GM21786 (cell line): ENCODE results near the gene NOD1.
"Not testable (repeated sequence)": the region's sequence is repeated elsewhere in the genome, so short reads cannot be mapped to it uniquely, and the experiment has no call there.

ENCODE experiments used
- ATAC-seq: cut with Tn5 transposase; IDR thresholded peaks from one replicate; pipeline ENCODE4 v1.9.1; 2021; ENCODE audit not compliant: unreplicated experiment

Gene NOD1

GRCh38 chr7:30505174-30505697 lies 26.7 kb upstream of the NOD1 start:
- no peak for ATAC-seq

DNA sequence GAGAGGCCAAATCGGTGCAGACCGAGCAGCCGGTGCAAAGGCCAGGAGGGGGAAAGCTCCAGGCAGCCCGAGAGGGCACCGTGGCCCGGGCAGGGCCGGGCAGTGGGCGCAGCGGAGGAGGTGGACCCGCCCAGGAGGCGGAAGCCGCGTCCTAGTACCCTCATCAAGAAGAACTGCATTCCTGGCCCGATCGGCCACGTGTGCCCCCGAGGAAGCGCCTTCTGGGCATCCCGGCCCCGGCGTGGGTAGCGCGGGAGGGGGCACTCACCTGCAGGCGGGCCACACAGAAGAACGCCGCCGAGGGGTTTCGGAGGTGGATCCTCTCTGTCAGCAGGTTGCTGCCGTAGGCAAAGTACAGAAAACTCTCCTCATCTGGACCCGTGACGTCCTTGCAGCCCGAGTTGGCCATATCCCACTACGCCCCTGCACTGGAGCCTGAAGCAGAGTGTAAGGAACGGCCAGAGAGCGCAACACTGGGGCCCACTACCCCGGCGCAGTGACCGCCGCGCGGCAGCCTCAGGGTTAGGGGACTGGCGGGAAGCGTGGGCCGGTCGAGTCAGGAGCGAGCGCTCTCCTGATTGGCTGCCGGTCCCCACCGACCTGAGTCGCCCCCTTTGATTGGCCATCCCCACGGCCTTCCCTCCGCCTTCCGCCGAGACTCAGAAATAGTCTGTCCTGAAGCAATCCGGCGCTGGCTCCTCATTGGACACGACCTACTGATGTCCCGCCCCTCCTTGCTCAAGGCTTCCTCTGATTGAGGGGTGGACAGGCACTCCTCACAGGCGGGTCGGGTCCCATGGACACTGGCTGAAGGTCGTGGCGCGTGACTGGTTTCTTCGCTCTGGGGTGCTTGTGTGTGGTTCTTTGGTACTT lies 26.0 kb upstream of the NOD1 start, which contains the start of gene GGCT:
Gene GGCT, minus strand, starts transcription at position 529 of the 873 bp plus-strand sequence. Its CDS starts 120 bp downstream, at position 409.
- peak; percentile 99 for ATAC-seq

DNA sequence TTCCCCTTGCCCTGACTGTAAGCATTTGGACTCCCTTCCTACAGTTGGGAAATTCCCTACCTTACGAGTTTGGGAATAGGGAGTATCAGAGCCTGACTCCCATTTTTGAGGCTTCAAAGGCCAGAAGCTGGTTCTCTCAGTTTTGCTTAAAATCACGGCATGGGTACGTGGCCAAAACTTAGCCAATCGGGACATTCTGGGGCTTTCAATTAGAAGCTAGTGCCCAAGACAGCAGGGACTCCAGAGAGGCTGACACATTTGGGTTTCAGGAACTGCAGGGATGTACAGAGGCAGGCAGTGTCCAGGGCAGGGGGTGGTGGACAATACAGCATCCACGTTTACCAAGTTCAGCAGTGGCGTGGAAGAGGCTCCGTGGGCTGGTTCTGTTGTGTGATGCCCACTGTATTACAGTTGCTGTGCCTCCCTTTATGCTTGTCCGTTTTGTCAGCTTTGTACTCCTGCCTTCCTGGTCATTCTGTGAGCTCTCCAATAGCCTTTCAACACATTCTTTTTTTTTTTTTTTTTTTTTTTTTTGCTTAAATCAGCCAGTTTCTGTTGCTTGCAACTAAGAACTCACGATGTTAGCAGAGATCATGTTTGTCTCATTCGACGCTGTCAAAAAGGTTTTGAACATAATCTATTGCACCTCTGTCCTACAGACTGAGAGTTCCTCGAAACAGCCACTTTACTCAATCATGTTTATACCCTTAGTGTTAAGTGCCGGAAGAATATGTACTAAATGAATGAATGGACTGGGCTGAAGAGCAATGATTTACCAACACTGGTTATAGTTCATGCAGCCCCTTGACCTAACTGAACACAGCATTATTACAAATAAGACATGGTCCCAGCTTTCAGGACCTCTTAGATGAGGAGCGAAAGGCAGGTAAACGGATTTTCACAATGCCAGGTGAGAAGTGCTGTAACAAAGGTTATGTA lies 25.0 kb upstream of the NOD1 start:
- ATAC-seq: no peak

DNA sequence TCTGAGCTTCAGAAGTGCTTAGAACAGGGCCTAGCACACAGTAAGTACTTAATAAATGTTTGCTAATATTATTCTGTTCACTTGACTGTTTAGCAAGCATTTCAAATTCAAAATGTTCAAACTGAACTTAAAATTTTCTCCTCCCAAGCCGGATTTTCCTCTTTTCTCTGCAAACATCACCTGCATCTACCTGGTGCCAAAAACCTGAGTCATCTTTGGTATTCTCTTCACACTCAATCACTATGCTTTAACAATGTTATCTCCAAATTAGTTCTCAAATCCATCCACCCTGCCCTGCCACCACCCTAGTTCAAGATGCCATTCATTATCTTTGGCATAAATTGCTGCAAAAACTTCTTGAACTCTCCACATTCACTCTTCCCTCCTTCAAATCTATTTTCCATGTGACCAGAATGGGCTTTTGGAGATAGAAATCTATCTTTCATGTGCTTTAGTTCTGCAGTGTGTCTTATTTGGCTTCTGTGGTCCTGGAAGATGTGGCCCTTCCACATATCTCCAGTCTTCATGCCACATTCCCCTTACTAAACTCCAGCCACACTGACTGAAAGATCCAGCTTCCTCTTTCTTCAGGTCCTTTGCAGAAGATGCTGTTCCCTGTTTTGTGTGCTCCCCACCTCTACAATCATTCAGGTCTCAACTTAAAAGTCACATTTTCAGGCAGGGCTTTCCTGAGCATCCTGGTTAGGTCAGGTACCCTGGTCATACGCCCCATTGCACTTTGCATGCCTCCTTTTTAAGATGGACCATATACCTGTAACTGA lies 24.1 kb upstream of the NOD1 start:
- no peak for ATAC-seq

DNA sequence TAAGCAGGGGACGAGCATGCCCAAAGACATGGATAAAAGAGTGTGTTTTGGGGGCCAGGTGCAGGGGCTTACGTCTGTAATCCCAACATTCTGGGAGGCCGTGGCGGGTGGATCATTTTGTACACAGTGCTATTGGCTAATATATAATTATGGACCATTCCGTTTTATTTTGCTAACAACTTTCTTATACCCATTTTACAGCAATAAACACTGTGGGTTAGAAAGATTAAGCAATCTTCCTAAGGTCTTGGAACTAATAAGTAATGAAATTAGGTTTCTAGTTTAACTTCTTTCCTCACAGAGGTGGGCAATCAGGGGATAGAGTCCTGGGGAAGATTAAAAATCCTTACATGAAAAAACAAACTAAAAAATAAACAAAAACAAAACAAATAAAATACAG lies 22.7 kb upstream of the NOD1 start:
- ATAC-seq: no peak

- no peak for ATAC-seq
Observed at GRCh38 chr7:30493228-30493627, 14.6 kb upstream of the NOD1 start.

- ATAC-seq: no peak
Observed at GRCh38 chr7:30491417-30491816, 12.8 kb upstream of the NOD1 start.

DNA sequence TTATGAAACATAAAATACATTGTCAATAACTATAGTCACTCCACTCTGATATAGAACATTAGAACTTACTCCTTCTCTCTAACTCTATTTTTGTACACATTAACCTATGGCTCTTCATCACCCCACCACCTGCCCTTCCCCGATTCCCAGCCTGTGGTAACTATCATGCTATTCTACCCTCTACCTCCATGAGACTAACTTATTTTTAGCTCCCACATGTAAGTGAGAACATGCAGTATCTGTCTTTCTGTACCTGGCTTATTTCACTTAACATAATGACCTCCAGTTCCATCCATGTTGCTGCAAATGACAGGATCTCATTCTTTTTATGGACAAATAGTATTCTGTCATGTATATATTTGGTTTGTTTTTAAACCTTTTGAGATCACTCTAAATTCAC lies 8.8 kb upstream of the NOD1 start:
- ATAC-seq: no peak

DNA sequence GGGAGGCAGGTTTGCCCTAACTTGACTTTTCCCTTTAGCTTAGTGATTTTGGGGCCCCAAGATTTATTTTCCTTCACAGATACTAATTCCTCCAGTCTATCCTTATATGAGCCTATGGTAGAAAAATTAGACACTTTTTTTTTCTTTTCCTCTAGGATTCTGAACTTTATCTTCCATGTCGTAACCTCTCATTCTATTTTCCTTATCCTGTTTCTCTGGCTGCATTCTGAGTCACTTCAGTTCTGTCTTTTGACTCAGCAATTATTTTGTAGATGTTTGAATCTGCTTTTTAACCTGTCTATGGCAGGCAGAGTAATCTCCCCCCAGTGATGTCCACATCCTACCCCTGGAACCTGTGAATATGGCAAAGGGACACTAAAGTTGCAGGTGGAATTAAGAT lies 7.1 kb upstream of the NOD1 start:
- no peak for ATAC-seq

DNA sequence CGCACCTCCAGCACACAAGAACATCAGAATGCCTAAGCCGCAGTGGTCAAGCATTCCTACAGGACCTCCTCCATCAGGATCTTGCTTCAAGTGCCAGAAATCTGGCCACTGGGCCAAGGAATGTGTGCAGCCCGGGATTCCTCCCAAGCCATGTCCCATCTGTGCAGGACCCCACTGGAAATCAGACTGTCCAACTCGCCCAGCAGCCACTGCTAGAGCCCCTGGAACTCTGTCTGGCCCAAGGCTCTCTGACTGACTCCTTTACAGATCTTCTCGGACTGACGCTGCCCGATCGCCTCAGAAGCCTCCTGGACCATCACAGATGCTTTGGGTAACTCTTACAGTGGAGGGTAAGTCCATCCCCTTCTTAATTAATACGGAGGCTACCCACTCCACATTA lies 2.8 kb upstream of the NOD1 start:
- ATAC-seq: not testable (repeated sequence)

- ATAC-seq: no peak
Observed at GRCh38 chr7:30479202-30480120, 877 bp upstream of the NOD1 start.

DNA sequence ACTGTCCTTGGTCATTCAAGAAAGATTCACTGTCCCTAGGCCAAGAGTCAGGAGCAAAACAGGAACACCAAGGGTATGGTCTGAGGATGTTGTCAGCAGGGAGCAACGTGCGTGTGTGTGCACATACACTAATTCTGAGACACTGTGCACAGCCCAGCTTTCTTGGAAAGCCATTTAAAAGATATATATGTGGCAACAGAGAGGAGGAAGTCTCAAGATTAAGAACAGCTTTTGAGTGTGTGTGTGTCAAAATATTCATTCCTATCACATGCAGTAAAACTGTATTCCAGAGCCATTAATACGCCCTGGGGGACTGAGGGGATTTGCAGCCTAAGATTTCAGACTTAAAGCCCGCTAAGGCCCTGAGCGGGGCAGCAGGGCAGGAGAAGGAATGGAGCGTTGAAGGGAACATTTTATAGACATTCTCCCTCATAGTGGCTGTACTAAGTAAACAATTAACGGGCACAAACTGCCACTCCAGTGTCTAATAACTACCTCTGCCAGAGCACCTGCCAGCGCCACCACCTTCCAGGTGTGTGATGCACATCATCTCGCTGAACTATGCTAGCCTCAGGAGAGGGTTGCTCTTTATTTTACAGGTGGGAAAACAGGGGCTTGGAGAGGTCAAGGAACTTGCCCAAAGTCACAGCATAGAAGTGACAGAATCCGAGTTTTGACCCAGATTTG lies 2.0 kb downstream of the NOD1 start:
- ATAC-seq: no peak

GRCh38 chr7:30475580-30475979 lies 3.0 kb downstream of the NOD1 start:
- no peak for ATAC-seq

GRCh38 chr7:30474893-30475292 lies 3.7 kb downstream of the NOD1 start:
- no peak for ATAC-seq

DNA sequence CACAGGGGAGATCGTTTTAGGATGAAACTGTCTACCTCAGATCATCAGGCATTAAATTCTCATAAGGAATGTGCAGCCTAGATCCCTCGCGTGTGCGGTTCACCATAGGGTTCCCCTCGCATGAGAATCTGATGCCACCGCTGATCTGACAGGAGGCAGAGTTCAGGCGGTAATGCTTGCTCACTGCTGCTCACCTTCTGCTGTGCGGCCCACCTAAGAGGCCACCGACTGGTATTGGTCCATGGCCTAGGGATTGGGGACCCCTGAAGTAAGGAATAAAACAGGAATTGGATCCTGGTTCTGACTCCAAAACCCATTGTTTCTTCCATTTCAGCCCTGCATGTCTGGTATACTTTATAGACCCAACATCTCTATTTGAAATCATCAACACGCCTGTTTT lies 4.1 kb downstream of the NOD1 start:
- no peak for ATAC-seq

GRCh38 chr7:30473903-30474302 lies 4.7 kb downstream of the NOD1 start:
- no peak for ATAC-seq

DNA sequence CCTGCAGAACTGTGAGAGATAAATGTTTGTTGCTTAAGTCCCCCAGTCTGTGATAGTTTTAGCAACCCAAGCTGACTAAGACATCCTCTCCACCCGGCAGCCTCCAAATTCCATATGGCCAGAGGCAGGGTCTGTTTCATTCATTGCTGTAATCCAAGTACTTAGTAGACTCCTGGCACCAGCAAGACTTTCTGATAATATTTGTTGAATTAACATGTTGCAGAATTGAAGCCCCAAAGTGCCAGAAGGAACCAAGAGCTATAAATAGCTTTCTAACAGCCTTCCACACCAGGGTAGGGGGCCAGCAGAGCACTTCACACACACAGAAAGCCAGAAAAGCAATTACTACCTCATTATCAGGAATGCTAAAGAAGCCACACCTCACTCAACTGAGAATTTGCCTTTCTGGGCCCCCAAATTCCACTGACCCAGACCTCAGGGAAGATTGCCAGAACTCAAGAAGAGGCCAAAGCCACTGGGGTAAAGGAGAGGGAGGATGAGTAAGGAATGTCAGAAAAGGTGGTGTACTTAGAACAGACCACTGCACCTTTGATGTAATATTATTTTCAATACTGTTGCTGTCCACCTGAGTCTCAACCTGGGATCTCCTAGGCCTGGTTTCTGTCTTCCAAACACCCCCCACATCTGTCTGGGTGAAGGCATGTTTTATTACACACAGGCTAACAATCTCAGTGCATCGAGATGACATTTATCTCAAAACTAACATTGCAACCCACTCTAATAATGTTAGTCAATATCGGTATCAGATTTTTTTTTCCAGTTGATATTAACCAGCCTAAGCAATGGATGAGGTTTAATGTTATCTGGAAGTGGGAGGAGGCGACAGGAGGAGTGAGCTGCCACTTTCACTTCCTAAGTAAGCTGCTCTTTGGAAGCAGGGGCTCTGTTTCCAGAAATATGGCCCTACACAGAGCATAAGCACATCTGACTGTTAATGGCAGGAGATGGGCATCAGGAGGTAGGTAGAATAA lies 5.5 kb downstream of the NOD1 start:
- ATAC-seq: no peak
